ENCODE measurements around the gene GRIA3.

The GRIA3 gene

GRCh38 chrX:123337886-123338639, 154.0 kb downstream of the GRIA3 start:
- no peak overlapping the region for H3K4me2 ChIP-seq (ENCODE audit: insufficient read depth, low read length)
- H2AFZ ChIP-seq (ENCODE audit: low read depth, low read length) = no peak overlapping the region
- ATAC-seq (ENCODE audit: insufficient read depth, low read depth) (no peak), DNase-seq (no peak)
- H3K79me2 ChIP-seq (ENCODE audit: insufficient read depth, low read length) = no peaks in the 10 kb centered on the region
- no peak overlapping the region for H3K27ac ChIP-seq (ENCODE audit: low read length)
- H3K9me3 ChIP-seq (ENCODE audit: insufficient read depth, low read length, severe bottlenecking) = no peaks in the 10 kb centered on the region
- TF ChIP-seq EZH2 (IDR thresholded peaks at IDR 0.05; ENCODE audit: borderline replicate concordance, low read depth, low read length, severe bottlenecking) (no peak), CTCF (IDR thresholded peaks at IDR 0.05; ENCODE audit: borderline replicate concordance, extremely low read depth, low read length, poor library complexity, severe bottlenecking) (no peak)
- no peak overlapping the region for H3K4me3 ChIP-seq (ENCODE audit: low read depth in 1 of 2, low read length in 2 of 2)
- no peaks in the 10 kb centered on the region for H3K4me1 ChIP-seq (ENCODE audit: insufficient read depth, low read length)
- no peaks in the 10 kb centered on the region for H3K36me3 ChIP-seq (ENCODE audit: insufficient read depth, low read length)
- no peaks in the 10 kb centered on the region for H3K27me3 ChIP-seq (ENCODE audit: insufficient read depth, low read length, poor library complexity)
- H4K20me1 ChIP-seq (ENCODE audit: insufficient read depth, low read length) = no peaks in the 10 kb centered on the region
- H3K9ac ChIP-seq (ENCODE audit: low read depth, low read length) = no peak overlapping the region

- no peak for DNase-seq
- H3K27me3 ChIP-seq (ENCODE audit: insufficient read depth, low read length, poor library complexity) = no peaks in the 10 kb centered on the region
- H3K79me2 ChIP-seq (ENCODE audit: insufficient read depth, low read length) = no peaks in the 10 kb centered on the region
- no peaks in the 10 kb centered on the region for H3K9me3 ChIP-seq (ENCODE audit: insufficient read depth, low read length, severe bottlenecking)
- H3K27ac ChIP-seq (ENCODE audit: low read length) = no peak overlapping the region
- no peak overlapping the region for H3K9ac ChIP-seq (ENCODE audit: low read depth, low read length)
- H3K36me3 ChIP-seq (ENCODE audit: insufficient read depth, low read length) = no peaks in the 10 kb centered on the region
- H3K4me1 ChIP-seq (ENCODE audit: insufficient read depth, low read length) = no peaks in the 10 kb centered on the region
- H3K4me3 ChIP-seq (ENCODE audit: low read depth in 1 of 2, low read length in 2 of 2) = no peak overlapping the region
- no peak for TF ChIP-seq CTCF (IDR thresholded peaks at IDR 0.05; ENCODE audit: borderline replicate concordance, extremely low read depth, low read length, poor library complexity, severe bottlenecking)
- ATAC-seq (ENCODE audit: insufficient read depth, low read depth) = no peak
- H4K20me1 ChIP-seq (ENCODE audit: insufficient read depth, low read length) = no peaks in the 10 kb centered on the region
- H3K4me2 ChIP-seq (ENCODE audit: insufficient read depth, low read length) = no peak overlapping the region
- no peak overlapping the region for H2AFZ ChIP-seq (ENCODE audit: low read depth, low read length)
These were observed 155.3 kb downstream of the GRIA3 start for GRCh38 chrX:123339221-123339905.

- Histone ChIP-seq H3K79me2 (ENCODE audit: insufficient read depth, low read length) (no peaks in the 10 kb centered on the region), H3K4me1 (ENCODE audit: insufficient read depth, low read length) (no peaks in the 10 kb centered on the region), H2AFZ (ENCODE audit: low read depth, low read length) (no peak overlapping the region), H4K20me1 (ENCODE audit: insufficient read depth, low read length) (no peaks in the 10 kb centered on the region), H3K9me3 (ENCODE audit: insufficient read depth, low read length, severe bottlenecking) (no peaks in the 10 kb centered on the region), H3K4me2 (ENCODE audit: insufficient read depth, low read length) (no peak overlapping the region), H3K27ac (ENCODE audit: low read length) (no peak overlapping the region), H3K36me3 (ENCODE audit: insufficient read depth, low read length) (no peaks in the 10 kb centered on the region), H3K9ac (ENCODE audit: low read depth, low read length) (no peak overlapping the region), H3K4me3 (ENCODE audit: low read depth in 1 of 2, low read length in 2 of 2) (no peak overlapping the region), H3K27me3 (ENCODE audit: insufficient read depth, low read length, poor library complexity) (no peaks in the 10 kb centered on the region)
- TF ChIP-seq CTCF (IDR thresholded peaks at IDR 0.05; ENCODE audit: borderline replicate concordance, extremely low read depth, low read length, poor library complexity, severe bottlenecking) = no peak
- TF ChIP-seq EZH2 (IDR thresholded peaks at IDR 0.05; ENCODE audit: borderline replicate concordance, low read depth, low read length, severe bottlenecking) = no peak
- ATAC-seq (ENCODE audit: insufficient read depth, low read depth) (no peak), DNase-seq (no peak)
These were observed 156.6 kb downstream of the GRIA3 start for GRCh38 chrX:123340696-123341095.

Measured in DND-41 (cell line).